ENCODE measurements around the gene CHST14.
A peak's percentile ranks its signal among the peaks of the same experiment; 100 is the strongest.

CHST14 gene

GRCh38 chr15:40441565-40442531 is 28.9 kb upstream of the CHST14 start:
- H3K4me1 ChIP-seq (ENCODE audit: control insufficient read depth, insufficient read depth, low read length, poor library complexity, severe bottlenecking), result peaks cover 52% of the 10 kb centered on the region
- WGBS, 2 experiments (ENCODE audit: insufficient coverage in 2 of 2), result 0 to 1% methylated on average over 31 to 79 of the region's 119 CpGs
- H3K36me3 ChIP-seq (ENCODE audit: control insufficient read depth, insufficient read depth, low read length), result peaks cover 3% of the 10 kb centered on the region
- no peak overlapping the region for H3K27ac ChIP-seq (ENCODE audit: low read depth, low read length, severe bottlenecking)
- H3K9me3 ChIP-seq (ENCODE audit: control insufficient read depth, low read length), result no peaks in the 10 kb centered on the region
- peak overlapping the region; percentile 70 for H3K4me3 ChIP-seq (ENCODE audit: extremely low read depth, insufficient read depth, low read length, poor library complexity, severe bottlenecking)

DNA sequence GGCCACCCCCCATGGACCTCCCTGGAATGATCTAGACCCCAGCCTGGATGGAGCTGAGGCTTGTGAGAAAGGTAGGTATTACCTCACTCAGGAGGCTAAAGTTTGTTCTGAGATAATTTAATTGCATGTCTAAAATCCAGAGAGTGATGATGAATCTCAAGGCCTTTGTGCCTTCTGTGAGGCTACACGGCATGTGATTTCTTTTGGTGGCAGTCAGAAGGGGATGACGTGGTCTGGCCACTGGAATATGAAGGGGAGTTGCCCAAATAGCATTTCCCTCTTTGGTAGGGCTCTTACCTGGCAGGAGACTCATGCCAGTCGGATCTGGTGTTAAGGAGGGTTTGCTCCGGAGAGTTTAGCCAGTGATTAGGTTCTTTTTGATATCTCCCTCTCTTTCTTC is 27.5 kb upstream of the CHST14 start:
- Histone ChIP-seq H3K4me1 (ENCODE audit: control insufficient read depth, insufficient read depth, low read length, poor library complexity, severe bottlenecking) (peaks cover 39% of the 10 kb centered on the region), H3K9me3 (ENCODE audit: control insufficient read depth, low read length) (no peaks in the 10 kb centered on the region), H3K36me3 (ENCODE audit: control insufficient read depth, insufficient read depth, low read length) (peaks cover 5% of the 10 kb centered on the region), H3K4me3 (ENCODE audit: extremely low read depth, insufficient read depth, low read length, poor library complexity, severe bottlenecking) (no peak overlapping the region), H3K27ac (ENCODE audit: low read depth, low read length, severe bottlenecking) (no peak overlapping the region)
- 80 to 90% methylated on average over 2 to 3 of the region's 4 CpGs for WGBS, 2 experiments (ENCODE audit: insufficient coverage in 2 of 2)

DNA sequence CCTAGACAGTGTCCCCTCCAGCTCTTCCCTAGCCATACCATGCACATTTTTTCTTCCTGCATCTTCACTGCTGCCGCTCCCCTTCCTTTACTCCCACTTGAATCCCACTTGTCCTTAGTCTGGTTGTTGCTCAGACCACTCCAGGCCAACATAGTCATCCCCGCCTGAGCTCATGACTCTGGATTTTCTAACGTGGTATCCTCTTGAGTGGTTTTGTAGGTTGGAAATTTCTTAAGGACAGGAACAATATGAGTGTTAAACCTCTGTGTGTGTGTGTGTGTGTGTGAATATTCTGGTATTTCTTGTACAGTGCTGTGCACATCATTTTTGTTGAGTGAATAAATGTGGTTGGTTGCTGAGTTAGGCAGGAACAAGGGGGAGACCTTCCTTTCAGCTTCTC is 26.9 kb upstream of the CHST14 start:
- Histone ChIP-seq H3K36me3 (ENCODE audit: control insufficient read depth, insufficient read depth, low read length) (peaks cover 5% of the 10 kb centered on the region), H3K4me3 (ENCODE audit: extremely low read depth, insufficient read depth, low read length, poor library complexity, severe bottlenecking) (no peak overlapping the region), H3K4me1 (ENCODE audit: control insufficient read depth, insufficient read depth, low read length, poor library complexity, severe bottlenecking) (peaks cover 35% of the 10 kb centered on the region), H3K27ac (ENCODE audit: low read depth, low read length, severe bottlenecking) (no peak overlapping the region), H3K9me3 (ENCODE audit: control insufficient read depth, low read length) (no peaks in the 10 kb centered on the region)
- 67 to 87% methylated on average over 1 to 3 of the region's 3 CpGs for WGBS, 2 experiments (ENCODE audit: insufficient coverage in 2 of 2)

GRCh38 chr15:40444736-40445135 is 26.0 kb upstream of the CHST14 start:
- Histone ChIP-seq H3K9me3 (ENCODE audit: control insufficient read depth, low read length) (no peaks in the 10 kb centered on the region), H3K27ac (ENCODE audit: low read depth, low read length, severe bottlenecking) (no peak overlapping the region), H3K4me1 (ENCODE audit: control insufficient read depth, insufficient read depth, low read length, poor library complexity, severe bottlenecking) (peaks cover 31% of the 10 kb centered on the region), H3K4me3 (ENCODE audit: extremely low read depth, insufficient read depth, low read length, poor library complexity, severe bottlenecking) (no peak overlapping the region), H3K36me3 (ENCODE audit: control insufficient read depth, insufficient read depth, low read length) (peaks cover 5% of the 10 kb centered on the region)
- 43 to 60% methylated on average over 4 of the region's 5 CpGs for WGBS, 2 experiments (ENCODE audit: insufficient coverage in 2 of 2)

DNA sequence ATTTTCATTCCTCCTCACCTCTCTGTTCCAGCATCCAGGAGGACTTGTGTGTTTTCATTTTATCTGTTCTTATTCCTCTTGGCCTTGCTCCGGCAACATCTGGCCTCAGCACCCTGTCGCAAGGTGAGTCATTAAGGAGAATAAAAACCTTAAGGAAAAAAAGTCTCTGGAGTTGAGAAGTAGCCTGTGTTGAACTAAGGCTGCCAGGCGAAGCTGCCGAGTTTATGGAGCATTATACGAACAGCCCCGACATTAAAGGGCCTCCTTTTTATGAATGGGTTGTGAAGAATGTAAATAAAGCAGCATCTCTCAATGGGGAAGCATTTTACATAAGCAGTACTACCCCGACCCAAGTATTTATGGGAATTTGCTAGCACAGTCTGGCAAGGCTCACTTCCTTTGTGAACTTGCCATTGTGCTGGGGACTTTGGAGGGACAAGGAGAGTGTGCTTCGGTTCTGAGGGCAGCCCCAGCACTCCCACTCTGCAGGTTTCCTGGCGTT is 25.3 kb upstream of the CHST14 start:
- Histone ChIP-seq H3K9me3 (ENCODE audit: control insufficient read depth, low read length) (no peaks in the 10 kb centered on the region), H3K4me1 (ENCODE audit: control insufficient read depth, insufficient read depth, low read length, poor library complexity, severe bottlenecking) (peaks cover 31% of the 10 kb centered on the region), H3K27ac (ENCODE audit: low read depth, low read length, severe bottlenecking) (peak overlapping the region; percentile 10), H3K36me3 (ENCODE audit: control insufficient read depth, insufficient read depth, low read length) (peaks cover 5% of the 10 kb centered on the region), H3K4me3 (ENCODE audit: extremely low read depth, insufficient read depth, low read length, poor library complexity, severe bottlenecking) (no peak overlapping the region)
- 43 to 45% methylated on average over 7 to 8 of the region's 9 CpGs for WGBS, 2 experiments (ENCODE audit: insufficient coverage in 2 of 2)

DNA sequence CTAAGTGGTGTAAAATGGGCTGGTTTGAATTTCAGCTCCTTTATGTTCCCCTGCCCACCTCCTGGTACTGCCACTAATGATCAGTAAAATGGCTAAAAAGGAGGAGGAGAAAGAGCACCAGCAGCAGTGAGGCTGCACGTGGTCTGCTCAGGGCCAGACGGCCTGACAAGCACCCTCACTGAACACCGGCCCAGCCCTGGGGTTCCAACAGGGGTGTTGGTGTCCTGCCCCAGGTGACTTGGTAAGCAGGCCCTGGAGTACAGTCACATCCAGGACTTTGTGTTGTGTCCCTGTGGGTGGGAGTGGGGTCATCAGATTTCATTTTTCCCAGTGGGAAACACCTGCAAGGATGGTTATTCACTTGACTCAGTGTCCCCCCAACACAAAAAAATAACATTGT is 24.6 kb upstream of the CHST14 start:
- H3K27ac ChIP-seq (ENCODE audit: low read depth, low read length, severe bottlenecking), result no peak overlapping the region
- H3K4me3 ChIP-seq (ENCODE audit: extremely low read depth, insufficient read depth, low read length, poor library complexity, severe bottlenecking), result no peak overlapping the region
- 81 to 100% methylated on average over 2 to 3 of the region's 3 CpGs for WGBS, 2 experiments (ENCODE audit: insufficient coverage in 2 of 2)
- peaks cover 5% of the 10 kb centered on the region for H3K36me3 ChIP-seq (ENCODE audit: control insufficient read depth, insufficient read depth, low read length)
- peaks cover 33% of the 10 kb centered on the region for H3K4me1 ChIP-seq (ENCODE audit: control insufficient read depth, insufficient read depth, low read length, poor library complexity, severe bottlenecking)
- H3K9me3 ChIP-seq (ENCODE audit: control insufficient read depth, low read length), result no peaks in the 10 kb centered on the region

- H3K9me3 ChIP-seq (ENCODE audit: control insufficient read depth, low read length), result no peaks in the 10 kb centered on the region
- no peak overlapping the region for H3K4me3 ChIP-seq (ENCODE audit: extremely low read depth, insufficient read depth, low read length, poor library complexity, severe bottlenecking)
- WGBS, 2 experiments (ENCODE audit: insufficient coverage in 2 of 2), result 91 to 100% methylated on average over 3 to 4 of the region's 4 CpGs
- H3K36me3 ChIP-seq (ENCODE audit: control insufficient read depth, insufficient read depth, low read length), result peaks cover 2% of the 10 kb centered on the region
- H3K27ac ChIP-seq (ENCODE audit: low read depth, low read length, severe bottlenecking), result no peak overlapping the region
- peaks cover 39% of the 10 kb centered on the region for H3K4me1 ChIP-seq (ENCODE audit: control insufficient read depth, insufficient read depth, low read length, poor library complexity, severe bottlenecking)
These were observed 22.4 kb upstream of the CHST14 start for GRCh38 chr15:40448354-40448753.

DNA sequence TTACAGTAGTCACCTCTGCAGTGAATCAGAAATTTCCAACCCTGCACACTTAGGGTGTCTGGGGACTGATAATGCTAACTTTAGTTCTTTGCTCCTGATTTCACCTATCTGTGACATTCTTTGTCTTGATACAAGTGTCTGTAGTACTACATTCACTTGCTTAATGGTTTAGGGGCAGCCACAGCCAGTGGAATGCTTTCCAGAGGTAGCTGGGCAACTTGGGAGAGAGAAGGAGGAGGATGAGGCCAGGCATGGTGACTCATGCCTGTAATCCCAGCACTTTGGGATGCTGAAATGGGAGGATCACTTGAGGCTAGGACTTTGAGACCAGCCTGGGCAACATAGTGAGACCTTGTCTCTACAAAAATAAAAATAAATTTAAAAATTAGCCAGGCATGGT is 21.5 kb upstream of the CHST14 start:
- Histone ChIP-seq H3K4me3 (ENCODE audit: extremely low read depth, insufficient read depth, low read length, poor library complexity, severe bottlenecking) (no peak overlapping the region), H3K36me3 (ENCODE audit: control insufficient read depth, insufficient read depth, low read length) (peaks cover 2% of the 10 kb centered on the region), H3K4me1 (ENCODE audit: control insufficient read depth, insufficient read depth, low read length, poor library complexity, severe bottlenecking) (peaks cover 42% of the 10 kb centered on the region), H3K9me3 (ENCODE audit: control insufficient read depth, low read length) (no peaks in the 10 kb centered on the region), H3K27ac (ENCODE audit: low read depth, low read length, severe bottlenecking) (peak overlapping the region; percentile 18)

DNA sequence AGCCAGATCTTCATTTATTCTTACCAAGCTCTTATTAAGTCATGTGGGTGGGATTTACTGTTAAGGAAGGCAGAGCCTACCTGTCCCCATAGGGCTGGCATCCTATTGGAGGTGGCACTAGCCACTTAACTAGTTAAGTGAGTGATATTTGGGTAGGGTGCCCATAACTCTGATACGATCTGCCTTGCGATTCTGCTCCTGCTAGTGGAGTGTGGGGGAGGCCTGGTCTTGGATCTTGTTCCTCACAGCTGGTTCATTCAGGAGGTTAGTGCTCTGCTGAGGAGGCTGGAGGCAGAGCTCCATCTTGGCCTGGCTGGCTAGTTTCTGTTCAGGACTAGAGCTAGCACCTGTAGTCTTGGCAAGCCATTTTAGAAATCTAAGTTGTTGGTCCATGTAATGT is 20.7 kb upstream of the CHST14 start:
- H3K4me1 ChIP-seq (ENCODE audit: control insufficient read depth, insufficient read depth, low read length, poor library complexity, severe bottlenecking), result peaks cover 42% of the 10 kb centered on the region
- H3K9me3 ChIP-seq (ENCODE audit: control insufficient read depth, low read length), result no peaks in the 10 kb centered on the region
- WGBS, 2 experiments (ENCODE audit: insufficient coverage in 2 of 2), result 100% methylated on average over 2 of the region's 2 CpGs; no CpG with 5 or more reads in 1 of the 2 experiments
- H3K4me3 ChIP-seq (ENCODE audit: extremely low read depth, insufficient read depth, low read length, poor library complexity, severe bottlenecking), result no peak overlapping the region
- no peak overlapping the region for H3K27ac ChIP-seq (ENCODE audit: low read depth, low read length, severe bottlenecking)
- H3K36me3 ChIP-seq (ENCODE audit: control insufficient read depth, insufficient read depth, low read length), result peaks cover 2% of the 10 kb centered on the region

DNA sequence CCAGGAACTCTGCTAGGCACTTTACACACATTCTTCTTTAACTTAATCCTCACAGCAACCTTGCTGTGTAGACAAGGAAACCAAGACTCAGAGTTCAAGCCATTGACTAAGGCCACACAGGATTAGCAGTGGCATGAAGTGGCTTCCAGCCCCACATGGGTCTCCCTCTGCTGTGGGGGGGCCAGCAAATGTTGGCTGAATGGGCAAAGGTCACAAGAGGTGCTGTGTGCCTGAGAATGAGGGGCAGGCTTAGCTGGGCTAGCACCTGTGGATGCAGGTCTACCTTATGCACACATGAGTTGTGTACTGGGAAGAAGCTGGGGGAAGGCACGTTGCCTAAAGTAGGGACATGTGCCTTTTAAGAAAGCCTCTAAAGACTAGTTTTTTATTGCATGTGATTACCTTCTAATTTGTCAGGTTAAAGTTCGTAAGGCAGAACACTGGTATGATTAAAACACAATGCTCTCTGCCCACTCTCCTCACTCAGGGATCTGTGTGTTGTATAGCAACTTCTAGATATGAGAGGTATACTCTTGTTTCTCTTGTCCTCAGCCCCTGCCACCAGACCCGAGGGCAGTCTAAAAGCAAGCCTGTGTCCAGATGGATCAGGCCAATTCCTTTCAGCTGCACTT is 19.1 kb upstream of the CHST14 start:
- Histone ChIP-seq H3K36me3 (ENCODE audit: control insufficient read depth, insufficient read depth, low read length) (peaks cover 2% of the 10 kb centered on the region), H3K4me1 (ENCODE audit: control insufficient read depth, insufficient read depth, low read length, poor library complexity, severe bottlenecking) (peaks cover 43% of the 10 kb centered on the region), H3K27ac (ENCODE audit: low read depth, low read length, severe bottlenecking) (no peak overlapping the region), H3K4me3 (ENCODE audit: extremely low read depth, insufficient read depth, low read length, poor library complexity, severe bottlenecking) (no peak overlapping the region), H3K9me3 (ENCODE audit: control insufficient read depth, low read length) (no peaks in the 10 kb centered on the region)
- WGBS, 2 experiments (ENCODE audit: insufficient coverage in 2 of 2), result 93 to 94% methylated on average over 2 of the region's 3 CpGs
